Karpas-422 (cell line): ENCODE data around the gene SHMT2. TPM values are rescaled to one million over a fixed set of nuclear protein-coding genes. Genes with fewer than 3 reads are reported as not detected.

Experiments used
- DNase-seq: peaks from one replicate; pipeline ENCODE4 v3.0.0-alpha.2; 2015
- H2AFZ ChIP-seq: fragments of 200-600 bp; sonication (generic); 2 replicates; pipeline ENCODE4 v1.6.1; 2014; ENCODE audit warnings: antibody characterized with exemption, low read length, mixed read lengths
- H3K27ac ChIP-seq: fragments of 200-600 bp; sonication (generic); 2 replicates; pipeline ENCODE4 v1.5.1; 2014; ENCODE audit warnings: mild to moderate bottlenecking, low read length, moderate library complexity
- H3K27me3 ChIP-seq: fragments of 200-600 bp; sonication (generic); 2 replicates; pipeline ENCODE4 v1.6.1; 2014; ENCODE audit warnings: low read length, mixed read lengths
- H3K36me3 ChIP-seq: fragments of 200-600 bp; sonication (generic); 2 replicates; pipeline ENCODE4 v1.6.1; 2014; ENCODE audit warnings: low read length, mixed read lengths; ENCODE audit not compliant: insufficient read depth
- H3K4me1 ChIP-seq: fragments of 200-600 bp; sonication (generic); 2 replicates; pipeline ENCODE4 v1.6.1; 2014; ENCODE audit warnings: mild to moderate bottlenecking, low read length, mixed read lengths
- H3K4me2 ChIP-seq: fragments of 200-600 bp; sonication (generic); 2 replicates; pipeline ENCODE4 v1.6.1; 2014; ENCODE audit warnings: low read length, low read depth, mild to moderate bottlenecking; ENCODE audit not compliant: poor library complexity, severe bottlenecking
- H3K4me3 ChIP-seq: fragments of 200-600 bp; sonication (generic); 2 replicates; pipeline ENCODE4 v1.5.1; 2014; ENCODE audit warnings: mild to moderate bottlenecking, antibody characterized with exemption, low read length, mixed read lengths
- H3K79me2 ChIP-seq: fragments of 200-600 bp; sonication (generic); 2 replicates; pipeline ENCODE4 v1.6.1; 2014; ENCODE audit warnings: mild to moderate bottlenecking, low read length, mixed read lengths
- H3K9ac ChIP-seq: fragments of 200-600 bp; sonication (generic); 2 replicates; pipeline ENCODE4 v1.6.0; 2014; ENCODE audit warnings: low read length
- H3K9me2 ChIP-seq: fragments of 200-600 bp; sonication (generic), shearing (Covaris generic); replicated peaks from 2 replicates; pipeline ENCODE4 v1.6.0; 2014; ENCODE audit warnings: mild to moderate bottlenecking, low read length, moderate library complexity; ENCODE audit not compliant: insufficient read depth
- H3K9me3 ChIP-seq: fragments of 300-700, 200-600 bp; sonication (generic); 2 replicates; pipeline ENCODE4 v1.6.1; 2014; ENCODE audit warnings: low read length, mixed read lengths
- H4K20me1 ChIP-seq: fragments of 200-600 bp; sonication (generic); 2 replicates; pipeline ENCODE4 v1.6.1; 2014; ENCODE audit warnings: mild to moderate bottlenecking, antibody characterized with exemption, low read length, low read depth; ENCODE audit not compliant: insufficient read depth
- total RNA-seq: library from RNA; depleted of rRNA; stranded (reverse); fragments of >200 nt; shearing (Covaris generic); gene quantifications from 2 replicates; pipeline ENCODE4 v1.2.3, GENCODE V29; 2014; ENCODE audit warnings: low replicate concordance

Gene SHMT2
- total RNA-seq, 1 experiment from 2014 or later = 399 TPM

- Histone ChIP-seq H3K4me2 (no peak overlapping the region), H2AFZ (no peak overlapping the region), H3K79me2 (no peaks in the 10 kb centered on the region), H3K36me3 (peaks cover 19% of the 10 kb centered on the region; the same call in 1 of the 2 replicates), H3K9me3 (no peaks in the 10 kb centered on the region), H3K4me1 (peaks cover 4% of the 10 kb centered on the region), H3K27ac (no peak overlapping the region), H4K20me1 (no peaks in the 10 kb centered on the region), H3K27me3 (no peaks in the 10 kb centered on the region), H3K4me3 (no peak overlapping the region), H3K9ac (no peak overlapping the region), H3K9me2 (no peaks in the 10 kb centered on the region)
- no peak for DNase-seq
Observed at GRCh38 chr12:57258977-57259970, 29.8 kb downstream of the SHMT2 start.

- Histone ChIP-seq H3K9me2 (no peaks in the 10 kb centered on the region), H3K79me2 (no peaks in the 10 kb centered on the region), H3K4me3 (no peak overlapping the region), H4K20me1 (no peaks in the 10 kb centered on the region), H3K9ac (no peak overlapping the region), H3K36me3 (peaks cover 19% of the 10 kb centered on the region; the same call in 1 of the 2 replicates), H3K4me2 (no peak overlapping the region), H3K27ac (no peak overlapping the region), H3K27me3 (no peaks in the 10 kb centered on the region), H3K4me1 (peaks cover 4% of the 10 kb centered on the region), H2AFZ (no peak overlapping the region), H3K9me3 (no peaks in the 10 kb centered on the region)
- no peak for DNase-seq
Observed at GRCh38 chr12:57260366-57260765, 30.9 kb downstream of the SHMT2 start.

- Histone ChIP-seq H3K27me3 (no peaks in the 10 kb centered on the region), H3K4me2 (no peak overlapping the region), H2AFZ (no peak overlapping the region), H3K9me2 (no peaks in the 10 kb centered on the region), H3K9ac (no peak overlapping the region), H3K36me3 (peaks cover 15% of the 10 kb centered on the region; the same call in 1 of the 2 replicates), H4K20me1 (no peaks in the 10 kb centered on the region), H3K4me1 (peaks cover 4% of the 10 kb centered on the region), H3K9me3 (no peaks in the 10 kb centered on the region), H3K79me2 (no peaks in the 10 kb centered on the region), H3K4me3 (no peak overlapping the region), H3K27ac (no peak overlapping the region)
- no peak for DNase-seq
Observed at GRCh38 chr12:57261428-57261865, 31.9 kb downstream of the SHMT2 start.

- H2AFZ ChIP-seq = no peak overlapping the region
- H3K4me2 ChIP-seq = no peak overlapping the region
- H3K36me3 ChIP-seq = peaks cover 11% of the 10 kb centered on the region; the same call in 1 of the 2 replicates
- no peak overlapping the region for H3K27ac ChIP-seq
- H3K4me3 ChIP-seq = no peak overlapping the region
- no peaks in the 10 kb centered on the region for H3K9me2 ChIP-seq
- no peak overlapping the region for H3K9ac ChIP-seq
- H3K79me2 ChIP-seq = no peaks in the 10 kb centered on the region
- no peaks in the 10 kb centered on the region for H3K27me3 ChIP-seq
- H4K20me1 ChIP-seq = no peaks in the 10 kb centered on the region
- no peak for DNase-seq
- peaks cover 4% of the 10 kb centered on the region for H3K4me1 ChIP-seq
- no peaks in the 10 kb centered on the region for H3K9me3 ChIP-seq
Observed at GRCh38 chr12:57262126-57262822, 32.8 kb downstream of the SHMT2 start.

DNA sequence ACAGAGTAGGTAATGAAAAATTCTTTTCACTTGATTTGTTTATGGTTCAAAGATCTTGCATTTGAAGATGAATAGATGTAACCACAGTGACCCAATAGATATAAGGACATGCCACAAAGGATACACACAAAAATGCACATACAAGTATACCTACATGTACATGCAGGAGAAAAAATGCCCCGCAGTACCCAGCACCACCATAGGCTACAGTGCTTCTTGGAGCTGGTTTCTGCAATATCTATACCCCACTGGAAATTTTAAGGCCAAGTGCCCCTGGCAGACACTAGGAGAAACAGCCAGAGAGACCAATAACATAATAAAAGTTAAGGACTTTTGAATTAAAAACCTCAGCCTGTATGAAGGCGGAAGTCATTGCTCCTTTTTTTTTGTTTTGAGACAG is 33.6 kb downstream of the SHMT2 start:
- Histone ChIP-seq H3K9ac (no peak overlapping the region), H3K79me2 (no peaks in the 10 kb centered on the region), H2AFZ (no peak overlapping the region), H3K9me3 (no peaks in the 10 kb centered on the region), H3K4me2 (no peak overlapping the region), H3K4me1 (peaks cover 4% of the 10 kb centered on the region), H3K27ac (no peak overlapping the region), H3K36me3 (peaks cover 4% of the 10 kb centered on the region; the same call in 1 of the 2 replicates), H3K27me3 (no peaks in the 10 kb centered on the region), H3K4me3 (no peak overlapping the region), H4K20me1 (no peaks in the 10 kb centered on the region), H3K9me2 (no peaks in the 10 kb centered on the region)
- DNase-seq = no peak

- peaks cover 9% of the 10 kb centered on the region for H3K36me3 ChIP-seq
- no peak overlapping the region for H2AFZ ChIP-seq
- no peaks in the 10 kb centered on the region for H3K9me3 ChIP-seq
- no peak overlapping the region for H3K4me2 ChIP-seq
- no peaks in the 10 kb centered on the region for H4K20me1 ChIP-seq
- H3K9ac ChIP-seq = no peak overlapping the region
- H3K79me2 ChIP-seq = no peaks in the 10 kb centered on the region
- H3K4me3 ChIP-seq = no peak overlapping the region
- H3K27ac ChIP-seq = no peak overlapping the region
- H3K27me3 ChIP-seq = no peaks in the 10 kb centered on the region
- DNase-seq = no peak
- peaks cover 4% of the 10 kb centered on the region for H3K4me1 ChIP-seq
- no peaks in the 10 kb centered on the region for H3K9me2 ChIP-seq
Observed at GRCh38 chr12:57266681-57267080, 37.2 kb downstream of the SHMT2 start.

DNA sequence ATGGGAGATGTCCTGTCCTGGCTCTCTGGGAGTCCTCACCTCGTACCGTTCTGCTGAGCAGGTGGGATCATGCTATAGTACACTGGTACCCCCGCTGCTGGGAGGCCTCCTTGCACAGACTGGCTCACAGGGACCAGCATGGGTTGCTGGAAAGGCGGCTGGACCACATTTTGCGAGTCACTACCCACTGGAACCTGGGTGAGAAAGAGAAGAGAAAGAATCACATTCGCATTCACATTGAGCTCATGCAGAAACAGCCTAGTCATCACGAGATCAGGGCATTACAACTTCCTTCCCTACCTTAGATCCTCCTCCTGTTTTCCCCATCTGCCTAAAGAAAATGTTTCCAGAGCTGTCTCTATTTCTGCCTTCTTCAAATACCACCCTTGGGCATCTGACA is 38.8 kb downstream of the SHMT2 start:
- H3K4me3 ChIP-seq = no peak overlapping the region
- peaks cover 4% of the 10 kb centered on the region for H3K4me1 ChIP-seq
- H3K36me3 ChIP-seq = peaks cover 5% of the 10 kb centered on the region
- no peaks in the 10 kb centered on the region for H3K27me3 ChIP-seq
- no peak for DNase-seq
- no peak overlapping the region for H3K4me2 ChIP-seq
- H3K27ac ChIP-seq = no peak overlapping the region
- no peaks in the 10 kb centered on the region for H3K79me2 ChIP-seq
- H3K9me3 ChIP-seq = no peaks in the 10 kb centered on the region
- H3K9ac ChIP-seq = no peak overlapping the region
- H3K9me2 ChIP-seq = no peaks in the 10 kb centered on the region
- no peaks in the 10 kb centered on the region for H4K20me1 ChIP-seq
- no peak overlapping the region for H2AFZ ChIP-seq

- Histone ChIP-seq H3K9ac (no peak overlapping the region), H3K36me3 (peaks cover 5% of the 10 kb centered on the region), H3K4me3 (no peak overlapping the region), H3K27ac (no peak overlapping the region), H3K9me2 (no peaks in the 10 kb centered on the region), H2AFZ (no peak overlapping the region), H4K20me1 (no peaks in the 10 kb centered on the region), H3K9me3 (no peaks in the 10 kb centered on the region), H3K79me2 (no peaks in the 10 kb centered on the region), H3K4me1 (no peaks in the 10 kb centered on the region), H3K4me2 (no peak overlapping the region), H3K27me3 (no peaks in the 10 kb centered on the region)
- no peak for DNase-seq
Observed at GRCh38 chr12:57270966-57271470, 41.5 kb downstream of the SHMT2 start.
